Fibroblast of villous mesenchyme (primary cell): ENCODE data around the gene P2RY14. TPM values are rescaled to one million over a fixed set of nuclear protein-coding genes. Genes with fewer than 3 reads are reported as not detected.
A peak's percentile ranks its signal among the peaks of the same experiment; 100 is the strongest.

Source experiments
- DNase-seq: peaks from one replicate; pipeline ENCODE4 v3.0.0-alpha.2; 2010; ENCODE audit warnings: low read depth
- H3K4me3 ChIP-seq: 2 replicates; pipeline ENCODE4 v1.5.1; 2011; ENCODE audit warnings: low read depth, mild to moderate bottlenecking, low read length
- CTCF ChIP-seq: IDR thresholded peaks from 2 replicates; pipeline ENCODE4 v1.5.1; 2012; ENCODE audit warnings: low read depth, mild to moderate bottlenecking, low read length; ENCODE audit not compliant: insufficient read depth
- total RNA-seq: library from RNA; depleted of rRNA; stranded (reverse); fragments of >200 nt; gene quantifications from 2 replicates; pipeline ENCODE4 v1.2.3, GENCODE V29; 2012

The P2RY14 gene
- total RNA-seq, 1 donor = not detected

- H3K4me3 ChIP-seq = no peak overlapping the region
- no peak for DNase-seq
- TF ChIP-seq CTCF = no peak
Measured at GRCh38 chr3:151293127-151293526, 14.8 kb upstream of the P2RY14 start.

- no peak overlapping the region for H3K4me3 ChIP-seq
- DNase-seq = peak; percentile 59
- TF ChIP-seq CTCF = peak; percentile 64
Measured at GRCh38 chr3:151290673-151291072, 12.3 kb upstream of the P2RY14 start.

GRCh38 chr3:151289445-151289844 is 11.1 kb upstream of the P2RY14 start:
- DNase-seq = no peak
- no peak for TF ChIP-seq CTCF
- no peak overlapping the region for H3K4me3 ChIP-seq

GRCh38 chr3:151285940-151286339 is 7.6 kb upstream of the P2RY14 start:
- DNase-seq = no peak
- no peak overlapping the region for H3K4me3 ChIP-seq
- no peak for TF ChIP-seq CTCF

- peak; percentile 88 for DNase-seq
- no peak overlapping the region for H3K4me3 ChIP-seq
- TF ChIP-seq CTCF = no peak
Measured at GRCh38 chr3:151283907-151284461, 5.6 kb upstream of the P2RY14 start.

GRCh38 chr3:151283387-151283786 is 5.0 kb upstream of the P2RY14 start:
- H3K4me3 ChIP-seq = no peak overlapping the region
- DNase-seq = no peak
- TF ChIP-seq CTCF = no peak

- no peak overlapping the region for H3K4me3 ChIP-seq
- DNase-seq = peak; percentile 70
- peak; percentile 61 for TF ChIP-seq CTCF
Measured at GRCh38 chr3:151282921-151283320, 4.6 kb upstream of the P2RY14 start.
